IMR-90 (cell line): ENCODE measurements around the gene MYPN. TPM values are rescaled to one million over a fixed set of nuclear protein-coding genes. Genes with fewer than 3 reads are reported as not detected.

Source experiments
- ATAC-seq: fragments of 200-7000 bp; cut with Tn5 transposase; 2 replicates; pipeline ENCODE4 v1.9.1; 2020; ENCODE audit warnings: low read depth, mild to moderate bottlenecking, moderate library complexity
- BruUV-seq: library from RNA; stranded (reverse); fragments of 400-500 nt; replicated peaks from 2 replicates; lab custom pipeline; 2021; lab: Mats Ljungman, UMichigan
- CTCF ChIA-PET: fragments of 300-600 bp; formaldehyde crosslinking; extraction: SDS; loops from one replicate; lab custom pipeline; 2021; ENCODE audit warnings: antibody characterized with exemption; lab: Yijun Ruan, JAX
- POLR2A ChIA-PET: fragments of 300-600 bp; sonication (Branson Sonifier 250); formaldehyde crosslinking; loops from one replicate; lab custom pipeline; 2022; ENCODE audit warnings: antibody characterized with exemption; ENCODE audit not compliant: unreplicated experiment; lab: Charles Lee
- DNase-seq: peaks from one replicate; pipeline ENCODE4 v3.0.0; 2013
- H2AFZ ChIP-seq: replicated peaks from 2 replicates; pipeline ENCODE3; 2013; ENCODE audit warnings: low read length, mild to moderate bottlenecking; ENCODE audit not compliant: poor library complexity
- H2AK5ac ChIP-seq: 2 replicates; pipeline ENCODE4 v1.6.1; 2013; ENCODE audit warnings: low read depth, low read length, inconsistent platforms
- H2AK9ac ChIP-seq: replicated peaks from 2 replicates; pipeline ENCODE3; 2013; ENCODE audit warnings: mild to moderate bottlenecking, low read depth, low read length, moderate library complexity; ENCODE audit not compliant: poor library complexity
- H2BK120ac ChIP-seq: 2 replicates; pipeline ENCODE4 v1.6.1; 2013; ENCODE audit warnings: low read depth, low read length, inconsistent platforms
- H2BK15ac ChIP-seq: 3 replicates; pipeline ENCODE4 v1.6.1; 2013; ENCODE audit warnings: low read depth, low read length, inconsistent platforms
- H2BK20ac ChIP-seq: 2 replicates; pipeline ENCODE4 v1.6.1; 2013; ENCODE audit warnings: low read depth, mild to moderate bottlenecking, inconsistent platforms, low read length, moderate library complexity
- H2BK5ac ChIP-seq: 2 replicates; pipeline ENCODE4 v1.6.1; 2013; ENCODE audit warnings: mild to moderate bottlenecking, low read depth, low read length, inconsistent platforms; ENCODE audit not compliant: poor library complexity, severe bottlenecking
- H3K14ac ChIP-seq: replicated peaks from 2 replicates; pipeline ENCODE4 v1.6.1; 2013; ENCODE audit warnings: low read depth, low read length, inconsistent platforms
- H3K18ac ChIP-seq: 2 replicates; pipeline ENCODE4 v1.6.1; 2013; ENCODE audit warnings: low read depth, low read length, control low read depth
- H3K23ac ChIP-seq: 2 replicates; pipeline ENCODE4 v1.6.1; 2013; ENCODE audit warnings: low read depth, low read length, inconsistent platforms
- H3K27ac ChIP-seq: 2 replicates; pipeline ENCODE4 v1.5.1; 2013; ENCODE audit warnings: mild to moderate bottlenecking, control low read depth, low read length; ENCODE audit not compliant: insufficient read depth
- H3K27me3 ChIP-seq: 2 replicates; pipeline ENCODE4 v1.6.1; 2013; ENCODE audit warnings: low read length; ENCODE audit not compliant: control insufficient read depth, insufficient read depth
- H3K36me3 ChIP-seq: 2 replicates; pipeline ENCODE4 v1.6.1; 2013; ENCODE audit warnings: low read length, mixed read lengths; ENCODE audit not compliant: control insufficient read depth, insufficient read depth
- H3K4ac ChIP-seq: 2 replicates; pipeline ENCODE4 v1.6.1; 2013; ENCODE audit warnings: low read depth, low read length, inconsistent platforms
- H3K4me1 ChIP-seq: 2 replicates; pipeline ENCODE4 v1.6.1; 2013; ENCODE audit warnings: low read length, mixed read lengths; ENCODE audit not compliant: control insufficient read depth, insufficient read depth
- H3K4me2 ChIP-seq: 2 replicates; pipeline ENCODE4 v1.6.1; 2013; ENCODE audit warnings: low read depth, mild to moderate bottlenecking, control low read depth, low read length, moderate library complexity
- H3K4me3 ChIP-seq: 2 replicates; pipeline ENCODE4 v1.5.1; 2013; ENCODE audit warnings: low read depth, mild to moderate bottlenecking, control low read depth, low read length, moderate library complexity; ENCODE audit not compliant: insufficient read depth
- H3K56ac ChIP-seq: 2 replicates; pipeline ENCODE4 v1.6.1; 2013; ENCODE audit warnings: low read length, inconsistent platforms; ENCODE audit not compliant: insufficient read depth; ENCODE audit errors: extremely low read depth
- H3K79me1 ChIP-seq, 2 experiments: 2 replicates each; pipeline ENCODE4 v1.6.1; 2013; ENCODE audit warnings: low read length in 2 of 2, inconsistent platforms in 1 of 2, low read depth in 1 of 2
- H3K9ac ChIP-seq: 2 replicates; pipeline ENCODE4 v1.6.1; 2013; ENCODE audit warnings: low read depth, low read length, control low read depth
- H3K9me1 ChIP-seq: 2 replicates; pipeline ENCODE4 v1.6.1; 2013; ENCODE audit warnings: low read length, inconsistent platforms; ENCODE audit not compliant: insufficient read depth
- H3K9me3 ChIP-seq: 2 replicates; pipeline ENCODE4 v1.6.1; 2013; ENCODE audit warnings: low read length; ENCODE audit not compliant: control insufficient read depth, insufficient read depth
- H4K20me1 ChIP-seq: 2 replicates; pipeline ENCODE4 v1.6.1; 2013; ENCODE audit warnings: low read length, inconsistent platforms; ENCODE audit not compliant: insufficient read depth
- H4K5ac ChIP-seq: 2 replicates; pipeline ENCODE4 v1.6.1; 2013; ENCODE audit warnings: mild to moderate bottlenecking, low read depth, low read length, control low read depth
- H4K8ac ChIP-seq, 2 experiments: 2 replicates each; pipeline ENCODE4 v1.6.1; 2013; ENCODE audit warnings: low read depth in 2 of 2, low read length in 2 of 2, control low read depth in 1 of 2, inconsistent platforms in 1 of 2
- H4K91ac ChIP-seq: 2 replicates; pipeline ENCODE4 v1.6.1; 2013; ENCODE audit warnings: low read depth, low read length, inconsistent platforms; ENCODE audit not compliant: insufficient read depth
- BHLHE40 ChIP-seq: fragments of 150-350 bp; IDR thresholded peaks from 2 replicates; pipeline ENCODE4 v1.6.1; 2016; ENCODE audit warnings: mild to moderate bottlenecking, low read depth, low read length
- FOS ChIP-seq: fragments of 150-350 bp; IDR thresholded peaks from 2 replicates; pipeline ENCODE4 v1.6.1; 2016; ENCODE audit warnings: low read depth, low read length
- MAFK ChIP-seq: IDR thresholded peaks from 2 replicates; pipeline ENCODE4 v1.6.1; 2012; ENCODE audit warnings: low read depth, low read length, improper control_type of control experiment
- MAZ ChIP-seq: IDR thresholded peaks from 2 replicates; pipeline ENCODE4 v1.6.1; 2012; ENCODE audit warnings: low read depth, mild to moderate bottlenecking, low read length, improper control_type of control experiment, moderate library complexity, borderline replicate concordance
- MXI1 ChIP-seq: IDR thresholded peaks from 2 replicates; pipeline ENCODE4 v1.6.1; 2012; ENCODE audit warnings: low read depth, mild to moderate bottlenecking, low read length, moderate library complexity, borderline replicate concordance
- POLR2A ChIP-seq: IDR thresholded peaks from 2 replicates; pipeline ENCODE4 v1.6.1; 2012; ENCODE audit warnings: mild to moderate bottlenecking, low read depth, low read length
- RAD21 ChIP-seq: IDR thresholded peaks from 2 replicates; pipeline ENCODE4 v1.6.1; 2012; ENCODE audit warnings: low read length, improper control_type of control experiment
- RCOR1 ChIP-seq: IDR thresholded peaks from 2 replicates; pipeline ENCODE4 v1.6.1; 2012; ENCODE audit warnings: mild to moderate bottlenecking, low read length, improper control_type of control experiment; ENCODE audit not compliant: insufficient replicate concordance
- RFX5 ChIP-seq: IDR thresholded peaks from 2 replicates; pipeline ENCODE4 v1.8.0; 2012; ENCODE audit warnings: low read depth, mild to moderate bottlenecking, low read length, moderate library complexity
- SMC3 ChIP-seq: fragments of 150-350 bp; IDR thresholded peaks from 2 replicates; pipeline ENCODE4 v1.6.1; 2016; ENCODE audit warnings: low read depth, mild to moderate bottlenecking, antibody characterized with exemption, low read length, moderate library complexity
- WGBS, 2 experiments: methylation state at CpG; one replicate each; pipeline versions ENCODE4 v1.1.5 to v1.1.7; 2013; ENCODE audit warnings: missing lambda C conversion rate in 2 of 2; ENCODE audit not compliant: insufficient read length in 1 of 2; ENCODE audit errors: extremely low coverage in 2 of 2; 5-methylcytosine and 5-hydroxymethylcytosine counted together
- dilution Hi-C: fragments of 300-500 bp; cut with HindIII; formaldehyde crosslinking; loops from one replicate; pipeline ENCODE4 v1.14.3; 2018; ENCODE audit warnings: low sequenced_read_pairs; ENCODE audit not compliant: unreplicated experiment
- in situ Hi-C: fragments of 300-500 bp; cut with MboI; formaldehyde crosslinking; loops from 3 replicates; pipeline ENCODE4 v1.14.3; 2019; ENCODE audit warnings: low sequenced_read_pairs, inconsistent platforms, mixed read lengths
- intact Hi-C: fragments of 100-400 bp; cut with micrococcal nuclease; formaldehyde crosslinking; loops from 2 replicates; pipeline ENCODE4 v1.10.0; 2022
- polyA plus RNA-seq, 3 experiments: library from polyadenylated mRNA; depleted of rRNA; stranded (reverse); fragments of >200 nt; gene quantifications; 2 replicates each; pipeline ENCODE4 v1.2.3, GENCODE V29; 2012; ENCODE audit warnings: low replicate concordance in 1 of 3
- total RNA-seq: library from RNA; depleted of rRNA; stranded (reverse); fragments of >200 nt; gene quantifications from 2 replicates; pipeline ENCODE4 v1.2.3, GENCODE V29; 2012
- TF ChIP-seq, protein P1 (sequence below): fragments of 150-350 bp; IDR thresholded peaks from 2 replicates; pipeline ENCODE4 v1.6.1; 2016; ENCODE audit warnings: low read depth, mild to moderate bottlenecking, low read length, moderate library complexity, borderline replicate concordance
- TF ChIP-seq, protein P2 (sequence below): conservative IDR thresholded peaks from 2 replicates; pipeline ENCODE4 v1.5.1; 2012; ENCODE audit warnings: mild to moderate bottlenecking, low read depth, low read length, improper control_type of control experiment
- TF ChIP-seq, protein P3 (sequence below): fragments of 150-350 bp; IDR thresholded peaks from 2 replicates; pipeline ENCODE4 v1.6.1; 2017; ENCODE audit warnings: mild to moderate bottlenecking, antibody characterized with exemption, low read length, low read depth

MYPN gene
- total and polyA plus RNA-seq, 2 of the 4 experiments (the other 2 are of a cell fraction), result 7.8 to 13.1 TPM

DNA sequence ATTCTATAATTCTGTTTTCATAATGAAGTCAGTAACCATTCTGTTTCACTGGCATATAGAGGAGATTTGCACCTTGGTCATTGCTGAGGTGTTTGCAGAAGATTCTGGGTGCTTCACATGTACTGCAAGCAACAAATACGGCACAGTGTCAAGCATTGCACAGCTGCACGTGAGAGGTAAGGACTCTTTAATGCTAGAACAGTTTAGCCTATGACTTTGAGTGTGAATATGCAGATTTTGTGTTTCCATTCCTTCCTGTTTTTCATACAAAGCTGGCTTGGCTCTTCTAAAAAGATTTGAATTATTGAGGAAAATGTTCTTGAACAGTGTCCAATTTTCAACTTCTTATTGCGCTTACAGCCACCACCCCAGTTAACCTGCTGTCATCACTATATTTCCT is 56.4 kb downstream of the MYPN start:
- no peaks in the 10 kb centered on the region for H3K27me3 ChIP-seq
- no peak overlapping the region for H4K8ac ChIP-seq
- H3K56ac ChIP-seq, result no peak overlapping the region; the same call in 1 of the 2 replicates
- no peak overlapping the region for H2AFZ ChIP-seq
- dilution Hi-C loops, result no loop called here
- no peaks in the 10 kb centered on the region for H4K20me1 ChIP-seq
- no peak overlapping the region for H3K4ac ChIP-seq
- no peak overlapping the region for H2BK20ac ChIP-seq
- no peak for DNase-seq
- no peak overlapping the region for H4K5ac ChIP-seq
- no peak overlapping the region for H3K4me3 ChIP-seq
- no peak overlapping the region for H2AK5ac ChIP-seq
- H2AK9ac ChIP-seq, result no peak overlapping the region
- no peak overlapping the region for H2BK5ac ChIP-seq
- ChIA-PET CTCF (no interaction called here), POLR2A (no interaction called here)
- intact Hi-C loops, result no loop called here
- peaks cover 2% of the 10 kb centered on the region; the same call in 1 of the 2 replicates for H3K4me1 ChIP-seq
- no peak overlapping the region for H3K9ac ChIP-seq
- 0 out of 2 replicates have a peak overlapping the region, but pooled peaks have one; percentile 24 for H3K23ac ChIP-seq
- no peak overlapping the region for H3K27ac ChIP-seq
- no peak overlapping the region for H2BK120ac ChIP-seq
- TF ChIP-seq, protein P1, sequence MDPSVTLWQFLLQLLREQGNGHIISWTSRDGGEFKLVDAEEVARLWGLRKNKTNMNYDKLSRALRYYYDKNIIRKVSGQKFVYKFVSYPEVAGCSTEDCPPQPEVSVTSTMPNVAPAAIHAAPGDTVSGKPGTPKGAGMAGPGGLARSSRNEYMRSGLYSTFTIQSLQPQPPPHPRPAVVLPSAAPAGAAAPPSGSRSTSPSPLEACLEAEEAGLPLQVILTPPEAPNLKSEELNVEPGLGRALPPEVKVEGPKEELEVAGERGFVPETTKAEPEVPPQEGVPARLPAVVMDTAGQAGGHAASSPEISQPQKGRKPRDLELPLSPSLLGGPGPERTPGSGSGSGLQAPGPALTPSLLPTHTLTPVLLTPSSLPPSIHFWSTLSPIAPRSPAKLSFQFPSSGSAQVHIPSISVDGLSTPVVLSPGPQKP, result no peak
- TF ChIP-seq MAZ (no peak), RFX5 (no peak), MXI1 (no peak), RCOR1 (no peak), MAFK (no peak), SMC3 (no peak), FOS (no peak), BHLHE40 (no peak), RAD21 (no peak), POLR2A (no peak)
- TF ChIP-seq, protein P2, sequence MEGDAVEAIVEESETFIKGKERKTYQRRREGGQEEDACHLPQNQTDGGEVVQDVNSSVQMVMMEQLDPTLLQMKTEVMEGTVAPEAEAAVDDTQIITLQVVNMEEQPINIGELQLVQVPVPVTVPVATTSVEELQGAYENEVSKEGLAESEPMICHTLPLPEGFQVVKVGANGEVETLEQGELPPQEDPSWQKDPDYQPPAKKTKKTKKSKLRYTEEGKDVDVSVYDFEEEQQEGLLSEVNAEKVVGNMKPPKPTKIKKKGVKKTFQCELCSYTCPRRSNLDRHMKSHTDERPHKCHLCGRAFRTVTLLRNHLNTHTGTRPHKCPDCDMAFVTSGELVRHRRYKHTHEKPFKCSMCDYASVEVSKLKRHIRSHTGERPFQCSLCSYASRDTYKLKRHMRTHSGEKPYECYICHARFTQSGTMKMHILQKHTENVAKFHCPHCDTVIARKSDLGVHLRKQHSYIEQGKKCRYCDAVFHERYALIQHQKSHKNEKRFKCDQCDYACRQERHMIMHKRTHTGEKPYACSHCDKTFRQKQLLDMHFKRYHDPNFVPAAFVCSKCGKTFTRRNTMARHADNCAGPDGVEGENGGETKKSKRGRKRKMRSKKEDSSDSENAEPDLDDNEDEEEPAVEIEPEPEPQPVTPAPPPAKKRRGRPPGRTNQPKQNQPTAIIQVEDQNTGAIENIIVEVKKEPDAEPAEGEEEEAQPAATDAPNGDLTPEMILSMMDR, result no peak
- TF ChIP-seq, protein P3, sequence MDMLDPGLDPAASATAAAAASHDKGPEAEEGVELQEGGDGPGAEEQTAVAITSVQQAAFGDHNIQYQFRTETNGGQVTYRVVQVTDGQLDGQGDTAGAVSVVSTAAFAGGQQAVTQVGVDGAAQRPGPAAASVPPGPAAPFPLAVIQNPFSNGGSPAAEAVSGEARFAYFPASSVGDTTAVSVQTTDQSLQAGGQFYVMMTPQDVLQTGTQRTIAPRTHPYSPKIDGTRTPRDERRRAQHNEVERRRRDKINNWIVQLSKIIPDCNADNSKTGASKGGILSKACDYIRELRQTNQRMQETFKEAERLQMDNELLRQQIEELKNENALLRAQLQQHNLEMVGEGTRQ, result no peak
- H3K9me1 ChIP-seq, result 0 out of 2 replicates have a peak, but pooled peaks cover 4% of the 10 kb centered on the region
- no peak overlapping the region for H3K4me2 ChIP-seq
- no peak overlapping the region for H3K14ac ChIP-seq
- no peak overlapping the region for H3K18ac ChIP-seq
- no peaks in the 10 kb centered on the region for H3K9me3 ChIP-seq
- no TSS peak for BruUV-seq
- no peak for ATAC-seq
- H2BK15ac ChIP-seq, result no peak overlapping the region
- H3K36me3 ChIP-seq, result no peaks in the 10 kb centered on the region
- H3K79me1 ChIP-seq, result no peaks in the 10 kb centered on the region
- no CpG with 5 or more reads among the region's 3 CpGs for WGBS, 2 experiments
- in situ Hi-C loops, result no loop called here
- H4K91ac ChIP-seq, result no peak overlapping the region
